Measurements from ENCODE around the gene CCDC15.

The CCDC15 gene

GRCh38 chr11:124953753-124954589 lies at the start of gene CCDC15:
Gene CCDC15, plus strand, starts transcription at chr11:124954202. Its CDS starts 531 bp downstream, at chr11:124954733.
- TF ChIP-seq CTCF (conservative IDR thresholded peaks at IDR 0.05; ENCODE audit: low read depth) = no peak
- CTCF ChIA-PET = interaction anchor here (0.6 to 2.1 kb wide), 4 partner anchors 33 to 117 kb away, joined by 3 to 11 read pairs (median 4); no protein-coding TSS in a partner anchor
- peak; percentile 97 for DNase-seq (ENCODE audit: low spot score)
- POLR2A ChIA-PET (ENCODE audit: low non-redundant PET) = interaction anchor here (0.6 to 1.7 kb wide), 4 partner anchors 54 to 153 kb away, joined by 3 to 11 read pairs (median 5); no protein-coding TSS in a partner anchor
- H3K27ac ChIP-seq = peak within 1 kb of the TSS; percentile 84

GRCh38 chr11:124915541-124916369 lies 38.2 kb upstream of the CCDC15 start:
- CTCF ChIA-PET = no interaction called here
- POLR2A ChIA-PET (ENCODE audit: low non-redundant PET) = no interaction called here

GRCh38 chr11:124916370-124916710 lies 37.7 kb upstream of the CCDC15 start:
- no peak overlapping the region for H3K27ac ChIP-seq
- DNase-seq (ENCODE audit: low spot score) = no peak
- TF ChIP-seq CTCF (conservative IDR thresholded peaks at IDR 0.05; ENCODE audit: low read depth) = no peak
- CTCF ChIA-PET = interaction anchor here (0.6 kb wide), 3 partner anchors 16 to 224 kb away, joined by 3 to 5 read pairs (median 4); no protein-coding TSS in a partner anchor
- POLR2A ChIA-PET (ENCODE audit: low non-redundant PET) = no interaction called here

More at GRCh38 chr11:124915541-124916369, 38.2 kb upstream of the CCDC15 start:
- no peak for DNase-seq (ENCODE audit: low spot score)
- no peak for TF ChIP-seq CTCF (conservative IDR thresholded peaks at IDR 0.05; ENCODE audit: low read depth)
- H3K27ac ChIP-seq = no peak overlapping the region

GRCh38 chr11:124917115-124917637 lies 36.8 kb upstream of the CCDC15 start:
- TF ChIP-seq CTCF (conservative IDR thresholded peaks at IDR 0.05; ENCODE audit: low read depth) = no peak
- POLR2A ChIA-PET (ENCODE audit: low non-redundant PET) = no interaction called here
- CTCF ChIA-PET = interaction anchor here (0.6 kb wide), 2 partner anchors 17 to 159 kb away, joined by 4 to 5 read pairs; no protein-coding TSS in a partner anchor
- H3K27ac ChIP-seq = no peak overlapping the region
- no peak for DNase-seq (ENCODE audit: low spot score)

- no peak within 1 kb of the TSS for H3K27ac ChIP-seq
- no peak for TF ChIP-seq CTCF (conservative IDR thresholded peaks at IDR 0.05; ENCODE audit: low read depth)
- ChIA-PET CTCF (no interaction called here), POLR2A (ENCODE audit: low non-redundant PET) (no interaction called here)
- no peak for DNase-seq (ENCODE audit: low spot score)
Measured at GRCh38 chr11:124918950-124919349, 35.1 kb upstream of the CCDC15 start, which contains the start of gene HEPN1. Gene HEPN1, plus strand, starts transcription at chr11:124919250.

GRCh38 chr11:124919898-124920297 lies 34.1 kb upstream of the CCDC15 start:
- ChIA-PET POLR2A (ENCODE audit: low non-redundant PET) (no interaction called here), CTCF (interaction anchor here (0.7 kb wide), 1 partner anchor 26 kb away, joined by 3 read pairs; no protein-coding TSS in a partner anchor)
- DNase-seq (ENCODE audit: low spot score) = no peak
- no peak overlapping the region for H3K27ac ChIP-seq
- no peak for TF ChIP-seq CTCF (conservative IDR thresholded peaks at IDR 0.05; ENCODE audit: low read depth)
